Measurements from ENCODE around the gene BCAR3.

GRCh38 chr1:93730621-93731020 is 49.0 kb upstream of the BCAR3 start:
- TF ChIP-seq CTCF (IDR thresholded peaks at IDR 0.05; ENCODE audit: insufficient read depth, low read length, poor library complexity, severe bottlenecking) (no peak), EZH2phosphoT487 (conservative IDR thresholded peaks at IDR 0.05; ENCODE audit: low read length) (no peak)

Measured in SU-DHL-6 (cell line).